A549 (cell line): ENCODE measurements around the gene TWIST2.

Experiments used
- CTCF ChIP-seq: fragments of >200 bp; sonication (Bioruptor Twin); formaldehyde crosslinking; IDR thresholded peaks from 3 replicates; pipeline ENCODE4 v1.5.1; 2016
- ESRRA ChIP-seq: fragments of 150-350 bp; IDR thresholded peaks from 2 replicates; pipeline ENCODE4 v1.6.1; 2014; ENCODE audit warnings: mild to moderate bottlenecking, low read length, borderline replicate concordance
- FOSL2 ChIP-seq, 2 experiments: fragments of 450-650 bp in 1 of 2; fragments of >200 bp in 1 of 2; sonication (Bioruptor Twin) in 1 of 2; formaldehyde crosslinking; IDR thresholded peaks; 2 replicates each; pipeline versions ENCODE4 v1.5.0 to v1.6.1; 2016 to 2020; ENCODE audit warnings: mild to moderate bottlenecking in 1 of 2, moderate library complexity in 1 of 2
- FOXS1 ChIP-seq: fragments of 250-450 bp; sonication (Bioruptor Pico); IDR thresholded peaks from 2 replicates; pipeline ENCODE4 v1.5.0; 2020; ENCODE audit warnings: mild to moderate bottlenecking, moderate library complexity
- MAFK ChIP-seq: fragments of 450-650 bp; IDR thresholded peaks from 2 replicates; pipeline ENCODE4 v1.6.1; 2014; ENCODE audit not compliant: partially characterized antibody
- RAD21 ChIP-seq, 2 experiments: fragments of >200 bp in 1 of 2; sonication (Bioruptor Twin) in 1 of 2; formaldehyde crosslinking in 1 of 2; IDR thresholded peaks in 1 of 2; conservative IDR thresholded peaks in 1 of 2; 2 replicates in 1 of 2; 3 replicates in 1 of 2; pipeline ENCODE4 v1.6.1; 2012 to 2018; ENCODE audit warnings: inconsistent platforms in 1 of 2
- ZNF302 ChIP-seq: fragments of 250-450 bp; sonication (Bioruptor Pico); IDR thresholded peaks from 2 replicates; pipeline ENCODE4 v1.9.0; 2021; ENCODE audit warnings: inconsistent platforms, mild to moderate bottlenecking, moderate library complexity
- TF ChIP-seq, protein P1 (sequence below): fragments of 150-350 bp; IDR thresholded peaks from 2 replicates; pipeline ENCODE4 v1.6.1; 2014; ENCODE audit warnings: low read depth, mild to moderate bottlenecking, low read length
- TF ChIP-seq, protein P2 (sequence below): IDR thresholded peaks from 2 replicates; pipeline ENCODE4 v1.6.1; 2012

GRCh38 chr2:238904716-238905115 lies 56.8 kb downstream of the TWIST2 start:
- TF ChIP-seq MAFK (no peak), FOSL2 (IDR thresholded peaks at IDR 0.05) (no peak), FOSL2 (CRISPR knock-in tag; IDR thresholded peaks at IDR 0.05) (no peak), RAD21 (conservative IDR thresholded peaks at IDR 0.05 in 1 of 2, IDR thresholded peaks at IDR 0.05 in 1 of 2) (no peak), CTCF (no peak), ZNF302 (CRISPR knock-in tag) (no peak), FOXS1 (CRISPR knock-in tag) (no peak), ESRRA (no peak)
- TF ChIP-seq, protein P1, sequence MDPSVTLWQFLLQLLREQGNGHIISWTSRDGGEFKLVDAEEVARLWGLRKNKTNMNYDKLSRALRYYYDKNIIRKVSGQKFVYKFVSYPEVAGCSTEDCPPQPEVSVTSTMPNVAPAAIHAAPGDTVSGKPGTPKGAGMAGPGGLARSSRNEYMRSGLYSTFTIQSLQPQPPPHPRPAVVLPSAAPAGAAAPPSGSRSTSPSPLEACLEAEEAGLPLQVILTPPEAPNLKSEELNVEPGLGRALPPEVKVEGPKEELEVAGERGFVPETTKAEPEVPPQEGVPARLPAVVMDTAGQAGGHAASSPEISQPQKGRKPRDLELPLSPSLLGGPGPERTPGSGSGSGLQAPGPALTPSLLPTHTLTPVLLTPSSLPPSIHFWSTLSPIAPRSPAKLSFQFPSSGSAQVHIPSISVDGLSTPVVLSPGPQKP: no peak
- TF ChIP-seq, protein P2, sequence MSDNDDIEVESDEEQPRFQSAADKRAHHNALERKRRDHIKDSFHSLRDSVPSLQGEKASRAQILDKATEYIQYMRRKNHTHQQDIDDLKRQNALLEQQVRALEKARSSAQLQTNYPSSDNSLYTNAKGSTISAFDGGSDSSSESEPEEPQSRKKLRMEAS: no peak
